DND-41 (cell line): ENCODE measurements around the gene SUN1.

Source experiments
- ATAC-seq: fragments of 200-7000 bp; cut with Tn5 transposase; 3 replicates; pipeline ENCODE4 v1.9.1; 2021; ENCODE audit warnings: low read depth; ENCODE audit not compliant: insufficient read depth
- DNase-seq: peaks from one replicate; pipeline ENCODE4 v3.0.0-alpha.2; 2020
- H2AFZ ChIP-seq: 2 replicates; pipeline ENCODE4 v1.6.0; 2012; ENCODE audit warnings: low read depth, low read length
- H3K27ac ChIP-seq: 2 replicates; pipeline ENCODE4 v1.5.1; 2012; ENCODE audit warnings: low read length, inconsistent platforms
- H3K27me3 ChIP-seq: fragments of 200-600 bp; sonication (generic); 2 replicates; pipeline ENCODE4 v1.6.0; 2012; ENCODE audit warnings: low read length, mild to moderate bottlenecking, inconsistent platforms; ENCODE audit not compliant: insufficient read depth, poor library complexity
- H3K36me3 ChIP-seq: 2 replicates; pipeline ENCODE4 v1.5.1; 2012; ENCODE audit warnings: low read length, inconsistent platforms; ENCODE audit not compliant: insufficient read depth
- H3K4me1 ChIP-seq: 2 replicates; pipeline ENCODE4 v1.5.1; 2012; ENCODE audit warnings: mild to moderate bottlenecking, low read length; ENCODE audit not compliant: insufficient read depth
- H3K4me2 ChIP-seq: 2 replicates; pipeline ENCODE4 v1.6.0; 2012; ENCODE audit warnings: mild to moderate bottlenecking, moderate library complexity, low read length, inconsistent platforms; ENCODE audit not compliant: insufficient read depth
- H3K4me3 ChIP-seq, 2 experiments: fragments of 200-600 bp in 1 of 2; shearing (Covaris generic) in 1 of 2; 2 replicates each; pipeline ENCODE4 v1.5.1; 2012 to 2016; ENCODE audit warnings: inconsistent platforms in 2 of 2, low read length in 2 of 2, mild to moderate bottlenecking in 2 of 2, low read depth in 1 of 2, moderate library complexity in 1 of 2
- H3K79me2 ChIP-seq: 2 replicates; pipeline ENCODE4 v1.6.0; 2012; ENCODE audit warnings: low read length, inconsistent platforms; ENCODE audit not compliant: insufficient read depth
- H3K9ac ChIP-seq: 2 replicates; pipeline ENCODE4 v1.6.0; 2012; ENCODE audit warnings: low read depth, mild to moderate bottlenecking, inconsistent platforms, low read length, moderate library complexity
- H3K9me3 ChIP-seq: 2 replicates; pipeline ENCODE4 v1.5.1; 2012; ENCODE audit warnings: low read length, moderate library complexity, mild to moderate bottlenecking, inconsistent platforms; ENCODE audit not compliant: insufficient read depth, severe bottlenecking
- H4K20me1 ChIP-seq: 2 replicates; pipeline ENCODE4 v1.6.0; 2012; ENCODE audit warnings: low read length; ENCODE audit not compliant: insufficient read depth
- EZH2 ChIP-seq: IDR thresholded peaks from 3 replicates; pipeline ENCODE4 v1.6.1; 2012; ENCODE audit warnings: borderline replicate concordance, low read depth, mild to moderate bottlenecking, moderate library complexity, low read length, inconsistent platforms; ENCODE audit not compliant: severe bottlenecking
- TF ChIP-seq, protein P1 (sequence below): IDR thresholded peaks from 2 replicates; pipeline ENCODE4 v1.5.1; 2012; ENCODE audit warnings: borderline replicate concordance, low read length, moderate library complexity, mild to moderate bottlenecking; ENCODE audit not compliant: poor library complexity, severe bottlenecking; ENCODE audit errors: extremely low read depth

The SUN1 gene

DNA sequence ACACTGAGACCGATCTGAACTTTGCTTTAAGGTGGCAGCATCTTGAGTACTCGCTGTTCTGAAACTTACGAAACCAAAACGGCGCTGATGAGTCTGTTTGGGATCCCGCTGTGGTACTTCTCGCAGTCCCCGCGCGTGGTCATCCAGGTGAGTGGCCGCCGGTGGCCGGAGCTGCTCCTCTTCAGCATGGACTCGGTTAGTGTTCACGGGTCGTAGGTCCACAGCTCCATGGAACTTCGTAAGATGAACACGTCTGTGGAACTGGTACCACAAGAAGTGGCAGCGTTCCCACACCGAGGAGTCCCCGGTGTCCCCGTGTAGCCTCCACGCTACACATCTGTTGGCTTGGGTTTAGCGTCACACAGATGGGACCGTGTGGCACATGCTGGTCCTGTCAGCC lies 33.6 kb downstream of the SUN1 start:
- H3K79me2 ChIP-seq = no peaks in the 10 kb centered on the region
- H3K9ac ChIP-seq = no peak overlapping the region
- H3K4me2 ChIP-seq = no peak overlapping the region
- peaks cover 64% of the 10 kb centered on the region for H3K36me3 ChIP-seq
- TF ChIP-seq, protein P1, sequence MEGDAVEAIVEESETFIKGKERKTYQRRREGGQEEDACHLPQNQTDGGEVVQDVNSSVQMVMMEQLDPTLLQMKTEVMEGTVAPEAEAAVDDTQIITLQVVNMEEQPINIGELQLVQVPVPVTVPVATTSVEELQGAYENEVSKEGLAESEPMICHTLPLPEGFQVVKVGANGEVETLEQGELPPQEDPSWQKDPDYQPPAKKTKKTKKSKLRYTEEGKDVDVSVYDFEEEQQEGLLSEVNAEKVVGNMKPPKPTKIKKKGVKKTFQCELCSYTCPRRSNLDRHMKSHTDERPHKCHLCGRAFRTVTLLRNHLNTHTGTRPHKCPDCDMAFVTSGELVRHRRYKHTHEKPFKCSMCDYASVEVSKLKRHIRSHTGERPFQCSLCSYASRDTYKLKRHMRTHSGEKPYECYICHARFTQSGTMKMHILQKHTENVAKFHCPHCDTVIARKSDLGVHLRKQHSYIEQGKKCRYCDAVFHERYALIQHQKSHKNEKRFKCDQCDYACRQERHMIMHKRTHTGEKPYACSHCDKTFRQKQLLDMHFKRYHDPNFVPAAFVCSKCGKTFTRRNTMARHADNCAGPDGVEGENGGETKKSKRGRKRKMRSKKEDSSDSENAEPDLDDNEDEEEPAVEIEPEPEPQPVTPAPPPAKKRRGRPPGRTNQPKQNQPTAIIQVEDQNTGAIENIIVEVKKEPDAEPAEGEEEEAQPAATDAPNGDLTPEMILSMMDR = no peak
- no peak for TF ChIP-seq EZH2
- H3K4me1 ChIP-seq = no peaks in the 10 kb centered on the region
- no peak for ATAC-seq
- H3K27me3 ChIP-seq = no peaks in the 10 kb centered on the region
- H2AFZ ChIP-seq = no peak overlapping the region
- DNase-seq = no peak
- H3K4me3 ChIP-seq = no peak overlapping the region
- H4K20me1 ChIP-seq = 0 out of 2 replicates have a peak, but pooled peaks cover 3% of the 10 kb centered on the region
- H3K27ac ChIP-seq = no peak overlapping the region
- no peaks in the 10 kb centered on the region for H3K9me3 ChIP-seq

DNA sequence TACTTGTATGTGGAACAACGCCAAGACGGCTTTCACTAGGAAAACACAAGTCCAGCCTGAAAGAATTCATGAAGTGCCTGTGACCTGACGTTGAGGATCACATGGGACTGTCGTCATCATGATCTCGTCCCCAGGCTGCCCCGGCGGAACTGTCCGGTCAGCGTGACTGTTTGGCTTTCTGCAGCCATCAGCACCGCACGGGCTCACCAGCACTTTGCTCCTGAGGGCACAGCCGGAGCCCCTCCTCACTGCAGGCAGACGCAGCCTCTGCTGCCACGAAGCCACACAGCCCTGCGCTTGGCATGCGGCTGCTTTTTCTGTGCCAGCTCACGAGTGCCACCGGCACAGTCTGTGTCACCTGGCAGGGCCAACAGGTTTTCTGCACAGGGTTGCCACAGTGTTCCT lies 34.7 kb downstream of the SUN1 start:
- Histone ChIP-seq H3K36me3 (peaks cover 58% of the 10 kb centered on the region), H3K79me2 (no peaks in the 10 kb centered on the region), H3K4me1 (no peaks in the 10 kb centered on the region), H3K27me3 (no peaks in the 10 kb centered on the region), H3K9me3 (no peaks in the 10 kb centered on the region), H3K4me3 (no peak overlapping the region), H3K4me2 (no peak overlapping the region), H3K27ac (no peak overlapping the region), H2AFZ (no peak overlapping the region), H3K9ac (no peak overlapping the region), H4K20me1 (no peaks in the 10 kb centered on the region)
- TF ChIP-seq EZH2 = no peak
- TF ChIP-seq, protein P1 = no peak
- DNase-seq = no peak
- ATAC-seq = no peak

DNA sequence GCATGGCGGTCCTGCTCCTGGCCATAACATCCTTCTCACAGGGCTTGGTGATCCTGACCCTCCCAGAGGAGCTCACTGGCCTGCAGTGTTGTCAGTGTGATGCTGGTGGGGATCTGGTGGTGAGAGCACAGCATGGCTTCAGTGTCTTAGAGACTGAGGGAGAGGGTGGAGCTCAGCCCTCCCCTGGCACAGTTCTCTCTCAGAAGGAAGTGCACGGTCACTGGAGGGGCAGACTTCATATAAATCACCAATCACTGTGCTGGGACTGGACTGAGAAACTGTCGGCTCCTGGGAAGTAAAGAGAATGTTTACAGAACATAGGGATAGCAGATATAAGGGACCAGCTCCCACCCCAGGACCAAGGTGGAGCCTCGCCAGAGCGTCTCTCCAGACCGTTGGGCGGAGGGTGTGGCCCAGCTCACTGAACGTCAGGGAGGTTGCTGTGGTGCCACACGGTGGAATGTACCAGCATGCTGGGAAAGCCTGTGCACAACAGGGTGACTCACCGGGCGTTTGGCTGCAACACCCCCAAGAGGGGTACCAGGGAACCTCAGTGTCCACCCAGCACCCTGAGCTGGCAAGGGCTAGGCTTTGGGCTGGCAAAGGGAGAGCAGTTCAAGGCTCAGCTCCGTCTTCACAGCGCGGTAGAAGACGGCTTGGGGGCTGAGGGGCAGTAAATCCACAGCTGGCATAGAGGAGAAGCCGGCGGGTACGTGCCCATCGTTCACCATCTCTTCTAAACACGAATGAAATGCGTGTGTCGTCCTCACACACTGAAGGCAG lies 35.3 kb downstream of the SUN1 start:
- no peak overlapping the region for H3K4me2 ChIP-seq
- DNase-seq = no peak
- no peak for ATAC-seq
- TF ChIP-seq EZH2 = no peak
- TF ChIP-seq, protein P1 = no peak
- H3K9ac ChIP-seq = no peak overlapping the region
- H3K27me3 ChIP-seq = no peaks in the 10 kb centered on the region
- no peak overlapping the region for H2AFZ ChIP-seq
- H3K79me2 ChIP-seq = no peaks in the 10 kb centered on the region
- no peaks in the 10 kb centered on the region for H3K9me3 ChIP-seq
- H3K27ac ChIP-seq = no peak overlapping the region
- no peak overlapping the region for H3K4me3 ChIP-seq
- H4K20me1 ChIP-seq = no peaks in the 10 kb centered on the region
- H3K36me3 ChIP-seq = peaks cover 61% of the 10 kb centered on the region
- no peaks in the 10 kb centered on the region for H3K4me1 ChIP-seq
